Tibial artery (tissue), 4 donors: ENCODE measurements around the gene SYCE3.

ENCODE experiments used
- DNase-seq, 2 donors: peaks; one replicate each; pipeline ENCODE4 v3.0.0-alpha.2; 2019
- H3K27ac ChIP-seq, 2 donors: fragments of 200-600 bp; sonication (generic) in 1 of 2; 1 replicate in 1 of 2; 2 replicates in 1 of 2; pipeline ENCODE4 v1.5.1; 2018 to 2019; ENCODE audit warnings: mild to moderate bottlenecking in 1 of 2
- H3K27me3 ChIP-seq, 2 donors: fragments of 200-600 bp; sonication (generic) in 1 of 2; one replicate each; pipeline versions ENCODE4 v1.5.1 to v1.6.0; 2016 to 2019
- H3K36me3 ChIP-seq, 3 donors: fragments of 200-600 bp; sonication (generic) in 2 of 3; one replicate each; pipeline ENCODE4 v1.5.1; 2016 to 2019; ENCODE audit warnings: mild to moderate bottlenecking in 2 of 3
- H3K4me1 ChIP-seq, 4 donors: fragments of 200-600 bp; sonication (generic) in 2 of 4; 1 replicate in 3 of 4; 2 replicates in 1 of 4; pipeline ENCODE4 v1.5.1; 2016 to 2019
- H3K4me3 ChIP-seq, 2 donors: fragments of 200-600 bp; sonication (generic) in 1 of 2; 1 replicate in 1 of 2; 2 replicates in 1 of 2; pipeline ENCODE4 v1.5.1; 2018 to 2019; ENCODE audit warnings: mild to moderate bottlenecking in 2 of 2
- H3K9me3 ChIP-seq, 3 donors: fragments of 200-600 bp; sonication (generic) in 1 of 3; one replicate each; pipeline ENCODE4 v1.5.1; 2016 to 2019
- CTCF ChIP-seq, 2 experiments: fragments of 200-600 bp in 1 of 2; fragments of 450-650 bp in 1 of 2; IDR thresholded peaks; one replicate each; pipeline ENCODE4 v1.5.1; 2017 to 2019; ENCODE audit warnings: antibody characterized with exemption in 2 of 2, mild to moderate bottlenecking in 1 of 2, moderate library complexity in 1 of 2
- intact Hi-C: fragments of 100-400 bp; cut with DNase I; formaldehyde crosslinking; loops from one replicate; pipeline ENCODE4 v1.15.0; 2023; ENCODE audit warnings: low total_unique reads

The SYCE3 gene

DNA sequence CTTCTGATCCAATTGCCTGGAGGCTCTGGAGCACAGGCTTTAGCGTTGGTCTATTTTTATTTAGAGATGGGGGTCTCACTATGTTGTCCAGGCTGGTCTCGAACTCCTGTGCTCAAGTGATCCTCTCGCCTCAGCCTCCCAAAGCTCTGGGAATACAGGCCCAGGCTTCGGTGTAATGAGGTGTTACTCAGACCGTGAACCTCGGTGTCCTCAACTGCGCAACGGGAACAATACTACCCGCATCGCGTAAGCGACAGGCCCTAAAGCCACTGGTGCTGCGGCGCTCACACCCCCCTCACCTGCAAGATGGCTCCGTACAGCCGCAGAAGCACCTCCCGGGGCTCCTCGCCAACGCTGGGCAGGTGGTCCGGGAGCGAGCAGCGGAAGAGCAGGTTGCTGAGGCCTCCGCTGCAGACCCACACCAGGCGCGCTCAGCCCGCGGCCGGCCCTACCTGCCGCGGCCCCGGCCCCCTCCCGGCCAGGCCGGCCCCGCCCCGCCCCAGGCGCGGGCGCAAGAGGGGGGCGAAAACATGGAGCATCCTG lies 19.3 kb upstream of the SYCE3 start:
- TF ChIP-seq CTCF (IDR thresholded peaks at IDR 0.05): no peak
- Histone ChIP-seq H3K27ac (peak overlapping the region; percentile 83 to 95), H3K36me3 (peaks cover 0 to 3% (median 0%) of the 10 kb centered on the region in 3 donors), H3K4me3 (peak overlapping the region; percentile 60 to 80), H3K9me3 (no peaks in the 10 kb centered on the region), H3K4me1 (peaks cover 0 to 35% (median 29%) of the 10 kb centered on the region in 4 donors), H3K27me3 (peaks cover 0 to 22% of the 10 kb centered on the region in 2 donors)
- no peak for DNase-seq
- intact Hi-C loops: loop anchor here (2.0 to 5.0 kb wide), 2 partner anchors 47 to 55 kb away; partner anchors contain the start of genes ARSA and SCO2

GRCh38 chr22:50581031-50581949 lies 18.6 kb upstream of the SYCE3 start:
- H3K27me3 ChIP-seq: peaks cover 0 to 28% of the 10 kb centered on the region in 2 donors
- intact Hi-C loops: loop anchor here (2.0 to 5.0 kb wide), 2 partner anchors 48 to 54 kb away; partner anchors contain the start of genes ARSA and SCO2
- H3K36me3 ChIP-seq: peaks cover 0 to 3% (median 0%) of the 10 kb centered on the region in 3 donors
- DNase-seq: no peak
- no peak for TF ChIP-seq CTCF (IDR thresholded peaks at IDR 0.05)
- H3K9me3 ChIP-seq: no peaks in the 10 kb centered on the region
- peak overlapping the region; percentile 60 to 80 for H3K4me3 ChIP-seq
- H3K4me1 ChIP-seq: peaks cover 0 to 35% (median 29%) of the 10 kb centered on the region in 4 donors
- H3K27ac ChIP-seq: peak overlapping the region; percentile 83 to 95

- Histone ChIP-seq H3K4me1 (peaks cover 0 to 35% (median 29%) of the 10 kb centered on the region in 4 donors), H3K27ac (no peak overlapping the region), H3K36me3 (peaks cover 0 to 3% (median 0%) of the 10 kb centered on the region in 3 donors), H3K9me3 (no peaks in the 10 kb centered on the region), H3K27me3 (peaks cover 0 to 33% of the 10 kb centered on the region in 2 donors), H3K4me3 (no peak overlapping the region)
- intact Hi-C loops: loop anchor here (2.0 to 5.0 kb wide), 2 partner anchors 49 to 52 kb away; partner anchors contain the start of genes ARSA and SCO2
- no peak for TF ChIP-seq CTCF (IDR thresholded peaks at IDR 0.05)
- DNase-seq: no peak
Measured at GRCh38 chr22:50579752-50580151, 17.0 kb upstream of the SYCE3 start.

DNA sequence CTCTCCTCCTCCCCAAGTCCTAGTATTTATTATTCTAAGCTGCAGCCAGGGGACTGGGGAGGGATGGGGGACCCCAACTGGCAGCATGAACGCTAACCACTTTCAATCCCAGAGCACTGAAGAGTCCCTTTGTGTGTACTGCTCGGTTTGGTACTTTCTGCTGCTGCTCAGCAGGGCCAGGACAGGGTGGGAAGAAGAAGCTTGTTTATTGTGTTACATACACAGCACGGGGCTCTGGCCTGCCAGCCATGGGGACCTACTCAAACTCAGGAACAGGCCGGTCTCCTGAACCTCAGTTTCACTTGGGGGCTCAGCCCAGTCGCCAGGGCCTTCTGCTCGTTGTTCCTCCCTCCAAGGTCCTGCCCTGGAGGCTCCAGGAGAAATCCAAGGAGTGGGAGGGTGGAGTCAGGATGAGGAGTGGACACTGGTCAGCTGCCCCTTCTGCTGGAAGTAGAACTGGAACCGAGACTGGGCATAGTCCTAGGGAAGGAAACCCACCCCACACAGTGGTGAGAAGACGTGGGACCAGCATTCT lies 16.1 kb upstream of the SYCE3 start:
- TF ChIP-seq CTCF (IDR thresholded peaks at IDR 0.05): no peak
- H3K9me3 ChIP-seq: no peaks in the 10 kb centered on the region
- DNase-seq: peak; percentile 10 to 29
- peaks cover 0 to 33% (median 27%) of the 10 kb centered on the region in 4 donors for H3K4me1 ChIP-seq
- H3K4me3 ChIP-seq: no peak overlapping the region
- peaks cover 0 to 8% (median 0%) of the 10 kb centered on the region in 3 donors for H3K36me3 ChIP-seq
- peaks cover 0 to 33% of the 10 kb centered on the region in 2 donors for H3K27me3 ChIP-seq
- H3K27ac ChIP-seq: no peak overlapping the region
- intact Hi-C loops: no loop called here

DNA sequence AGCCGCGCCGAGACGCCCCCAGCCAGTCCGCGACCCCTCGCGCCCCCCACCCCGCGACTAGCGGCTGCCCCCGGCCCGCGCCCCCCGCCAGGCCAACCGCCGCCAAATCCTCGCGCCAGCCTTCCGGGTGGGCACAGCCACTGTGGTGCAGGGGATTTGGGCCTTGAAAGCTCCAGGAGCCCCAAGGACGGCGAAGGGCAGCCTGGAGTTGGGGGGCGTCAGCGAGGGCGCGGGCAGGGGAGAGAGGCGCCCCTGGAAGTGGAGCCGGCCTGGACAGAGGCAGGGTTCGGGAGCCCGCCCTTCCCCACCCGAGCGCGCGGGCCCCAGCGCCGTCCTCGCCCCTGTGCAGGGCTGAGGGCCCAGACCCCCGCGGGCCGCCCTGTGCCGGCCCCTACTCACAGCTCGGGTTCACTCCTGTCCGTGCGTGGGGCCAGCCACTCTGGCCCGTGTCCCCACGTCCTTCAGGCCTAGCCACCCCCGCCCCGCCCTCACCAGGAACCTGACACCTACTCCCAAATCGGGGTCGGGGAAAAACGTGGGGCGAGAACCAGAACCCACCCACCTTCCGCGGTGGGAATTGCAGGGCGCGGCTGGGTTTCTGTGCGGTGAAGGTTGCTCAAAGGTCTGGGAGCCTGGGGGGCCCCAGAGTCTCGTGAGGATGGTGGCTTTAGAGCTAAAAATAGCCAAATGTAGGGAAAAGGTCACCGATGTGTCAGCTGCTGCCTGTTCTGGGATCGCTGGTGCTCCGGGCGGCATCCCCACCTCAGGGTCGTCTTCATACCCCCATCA lies 15.5 kb upstream of the SYCE3 start, which contains the start of gene CPT1B:
TSS of gene CPT1B (minus strand) at position 441 of the 789 bp plus-strand sequence. CDS start 512 bp downstream, outside the sequence.
- TF ChIP-seq CTCF (IDR thresholded peaks at IDR 0.05): no peak
- Histone ChIP-seq H3K27ac (no peak within 1 kb of the TSS), H3K9me3 (no peaks in the 10 kb centered on the region), H3K27me3 (peaks cover 0 to 33% of the 10 kb centered on the region in 2 donors), H3K36me3 (peaks cover 0 to 15% (median 0%) of the 10 kb centered on the region in 3 donors), H3K4me1 (peaks cover 0 to 27% (median 21%) of the 10 kb centered on the region in 4 donors), H3K4me3 (no peak within 1 kb of the TSS)
- peak; percentile 3 to 60 for DNase-seq
- intact Hi-C loops: no loop called here
